B cell (primary cell): ENCODE data around the gene CREB3L1. TPM values are rescaled to one million over a fixed set of nuclear protein-coding genes. Genes with fewer than 3 reads are reported as not detected.

Experiments
- ATAC-seq: fragments of 200-7000 bp; cut with Tn5 transposase; one replicate; pipeline ENCODE4 v1.10.0; 2021; ENCODE audit warnings: low read depth, mild to moderate bottlenecking, moderate number of reproducible peaks, moderate library complexity
- CTCF ChIA-PET: fragments of 350-600 bp; sonication (Branson Sonifier 250); formaldehyde crosslinking; loops from one replicate; lab custom pipeline; 2021; ENCODE audit warnings: antibody characterized with exemption, inconsistent platforms; lab: Charles Lee
- POLR2A ChIA-PET: fragments of 350-600 bp; sonication (Branson Sonifier 250); formaldehyde crosslinking; loops from one replicate; lab custom pipeline; 2021; ENCODE audit warnings: antibody characterized with exemption; lab: Charles Lee
- DNase-seq: peaks from one replicate; pipeline ENCODE4 v3.0.0; 2013
- H2AFZ ChIP-seq: 2 replicates; pipeline ENCODE4 v1.6.1; 2012; ENCODE audit warnings: mild to moderate bottlenecking, low read depth, low read length; ENCODE audit not compliant: insufficient read depth, poor library complexity, severe bottlenecking
- H3K27ac ChIP-seq, 2 donors: 1 replicate in 1 of 2; 2 replicates in 1 of 2; pipeline ENCODE4 v1.5.1; 2012 to 2013; ENCODE audit warnings: low read length in 2 of 2, mild to moderate bottlenecking in 2 of 2, moderate library complexity in 1 of 2
- H3K27me3 ChIP-seq, 4 experiments: fragments of 200-600 bp in 1 of 4; sonication (generic) in 1 of 4; replicated peaks in 1 of 4; 1 replicate in 2 of 4; 2 replicates in 2 of 4; pipeline versions ENCODE4 v1.6.1 to v1.7.0; 2013 to 2016; ENCODE audit warnings: low read length in 3 of 4, mild to moderate bottlenecking in 2 of 4, mixed read lengths in 1 of 4, moderate library complexity in 1 of 4; ENCODE audit not compliant: insufficient read depth in 4 of 4, control insufficient read depth in 3 of 4; ENCODE audit errors: control extremely low read depth in 1 of 4
- H3K36me3 ChIP-seq, 2 experiments: replicated peaks in 1 of 2; 1 replicate in 1 of 2; 2 replicates in 1 of 2; pipeline versions ENCODE4 v1.6.1 to v1.7.1; 2013; ENCODE audit warnings: low read length in 1 of 2; ENCODE audit not compliant: insufficient read depth in 2 of 2, control insufficient read depth in 1 of 2; ENCODE audit errors: control extremely low read depth in 1 of 2, extremely low read depth in 1 of 2
- H3K4me1 ChIP-seq, 2 donors: fragments of 200-600 bp in 1 of 2; sonication (generic) in 1 of 2; 1 replicate in 1 of 2; 2 replicates in 1 of 2; pipeline versions ENCODE4 v1.5.1 to v1.6.1; 2013 to 2017; ENCODE audit warnings: low read length in 2 of 2; ENCODE audit not compliant: control insufficient read depth in 2 of 2, insufficient read depth in 2 of 2
- H3K4me2 ChIP-seq: replicated peaks from 2 replicates; pipeline ENCODE3; 2012; ENCODE audit warnings: mild to moderate bottlenecking, low read depth, low read length; ENCODE audit not compliant: poor library complexity, severe bottlenecking
- H3K4me3 ChIP-seq, 5 experiments: fragments of 200-600 bp in 1 of 5; sonication (generic) in 1 of 5; 1 replicate in 3 of 5; 2 replicates in 2 of 5; pipeline versions ENCODE4 v1.5.1 to v1.7.0; 2011 to 2016; ENCODE audit warnings: low read length in 4 of 5, mild to moderate bottlenecking in 4 of 5, low read depth in 2 of 5, control low read depth in 1 of 5, moderate library complexity in 1 of 5; ENCODE audit not compliant: insufficient read depth in 1 of 5; ENCODE audit errors: control extremely low read depth in 1 of 5, extremely low read depth in 1 of 5
- H3K79me2 ChIP-seq: fragments of 200-600 bp; sonication (generic); one replicate; pipeline ENCODE4 v1.6.0; 2016; ENCODE audit warnings: low read length; ENCODE audit not compliant: control insufficient read depth, insufficient read depth
- H3K9ac ChIP-seq: fragments of 200-600 bp; sonication (generic); 2 replicates; pipeline ENCODE4 v1.6.1; 2017; ENCODE audit warnings: mild to moderate bottlenecking, low read length, moderate library complexity
- H3K9me3 ChIP-seq, 3 donors: one replicate each; pipeline versions ENCODE4 v1.6.1 to v1.7.1; 2013; ENCODE audit warnings: low read length in 2 of 3; ENCODE audit not compliant: control insufficient read depth in 2 of 3, insufficient read depth in 1 of 3; ENCODE audit errors: control extremely low read depth in 1 of 3
- H4K20me1 ChIP-seq: 2 replicates; pipeline ENCODE4 v1.6.0; 2012; ENCODE audit warnings: mild to moderate bottlenecking, low read length; ENCODE audit not compliant: insufficient read depth, control insufficient read depth, poor library complexity, severe bottlenecking
- H3K27ac Mint-ChIP-seq: one replicate; pipeline ENCODE4 v1.8.0; 2021; ENCODE audit warnings: mixed read lengths
- H3K27me3 Mint-ChIP-seq: one replicate; pipeline ENCODE4 v1.8.0; 2021; ENCODE audit warnings: mixed read lengths
- H3K4me1 Mint-ChIP-seq: one replicate; pipeline ENCODE4 v1.8.0; 2021; ENCODE audit warnings: mixed read lengths
- H3K4me3 Mint-ChIP-seq: one replicate; pipeline ENCODE4 v1.8.0; 2021; ENCODE audit warnings: mixed read lengths
- H3K9me3 Mint-ChIP-seq: one replicate; pipeline ENCODE4 v1.8.0; 2022; ENCODE audit warnings: mixed read lengths; ENCODE audit not compliant: insufficient read depth
- EZH2 ChIP-seq: IDR thresholded peaks from 2 replicates; pipeline ENCODE4 v1.6.1; 2012; ENCODE audit warnings: borderline replicate concordance, low read depth, mild to moderate bottlenecking, moderate library complexity, low read length; ENCODE audit not compliant: insufficient read depth, poor library complexity, severe bottlenecking
- WGBS: methylation state at CpG from one replicate; pipeline ENCODE4 v1.1.5; 2013; ENCODE audit warnings: missing lambda C conversion rate; ENCODE audit not compliant: insufficient coverage; 5-methylcytosine and 5-hydroxymethylcytosine counted together
- intact Hi-C: fragments of 100-400 bp; cut with micrococcal nuclease; formaldehyde crosslinking; loops from one replicate; pipeline ENCODE4 v1.10.0; 2022
- polyA plus RNA-seq: library from polyadenylated mRNA; depleted of rRNA; stranded (reverse); fragments of >200 nt; gene quantifications from 2 replicates; pipeline ENCODE4 v1.2.3, GENCODE V29; 2012
- total RNA-seq, 2 donors: library from RNA; stranded (reverse); fragments of 120-200 nt in 1 of 2; gene quantifications; 1 replicate in 1 of 2; 2 replicates in 1 of 2; pipeline versions ENCODE4 v1.2.3 to v1.2.4, GENCODE V29; 2013 to 2022
- TF ChIP-seq, protein P1 (sequence below): fragments of 200-600 bp; IDR thresholded peaks from one replicate; pipeline ENCODE4 v1.8.0; 2022; ENCODE audit warnings: antibody characterized with exemption, mild to moderate bottlenecking

Gene CREB3L1
- total and polyA plus RNA-seq, 2 donors (not counting 1 experiment from before 2014, with no cell fraction given), result not detected

DNA sequence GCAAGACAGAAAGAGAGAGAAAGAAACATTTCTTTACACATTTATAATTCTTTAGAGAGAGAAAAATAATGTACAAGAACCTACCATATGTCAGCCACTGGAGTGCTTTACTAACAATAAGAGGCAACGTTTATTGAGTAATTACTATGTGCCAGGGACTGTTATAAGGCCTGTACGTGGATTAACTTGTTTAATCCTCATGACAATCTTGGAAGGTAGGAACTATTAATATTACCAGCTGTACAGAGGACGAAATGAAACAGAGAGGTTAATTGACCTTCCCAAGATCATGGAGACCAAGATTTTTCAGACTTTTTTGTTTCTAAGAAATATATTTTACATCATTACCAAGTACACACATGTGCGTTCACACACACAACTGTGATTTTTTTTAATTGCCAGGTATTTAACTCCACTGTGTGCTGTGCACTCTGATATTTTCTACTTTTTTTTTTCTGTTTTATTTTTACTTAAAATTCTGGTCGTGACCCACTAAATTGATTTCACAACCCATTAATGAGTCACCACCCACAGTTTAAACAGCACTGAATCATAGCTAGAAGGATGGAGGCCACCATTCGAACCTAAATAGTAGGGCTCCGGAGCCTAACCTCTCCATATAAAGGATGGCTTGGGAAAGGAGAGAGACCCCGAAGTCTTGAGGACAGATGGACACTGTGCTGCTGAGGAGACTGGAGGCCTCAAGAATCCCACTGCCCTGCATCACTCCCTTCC, 21.4 kb downstream of the CREB3L1 start:
- CTCF ChIA-PET, result no interaction called here
- POLR2A ChIA-PET, result no interaction called here
- Histone ChIP-seq H3K4me1 (peaks cover 15 to 25% of the 10 kb centered on the region in 2 donors), H4K20me1 (no peaks in the 10 kb centered on the region), H3K27ac (no peak overlapping the region), H3K9me3 (peaks cover 0 to 16% (median 0%) of the 10 kb centered on the region in 3 donors), H3K4me3 (no peak overlapping the region), H3K9ac (no peak overlapping the region), H3K4me2 (no peak overlapping the region), H3K27me3 (peaks cover 0 to 44% (median 22%) of the 10 kb centered on the region in 4 experiments), H3K36me3 (no peaks in the 10 kb centered on the region), H3K79me2 (no peaks in the 10 kb centered on the region), H2AFZ (no peak overlapping the region)
- H3K9me3 Mint-ChIP-seq, result no peaks in the 10 kb centered on the region
- no CpG with 5 or more reads among the region's 8 CpGs for WGBS
- intact Hi-C loops, result no loop called here
- H3K27me3 Mint-ChIP-seq, result peaks cover 39% of the 10 kb centered on the region
- no peak overlapping the region for H3K4me3 Mint-ChIP-seq
- DNase-seq (no peak), ATAC-seq (no peak)
- TF ChIP-seq, protein P1, sequence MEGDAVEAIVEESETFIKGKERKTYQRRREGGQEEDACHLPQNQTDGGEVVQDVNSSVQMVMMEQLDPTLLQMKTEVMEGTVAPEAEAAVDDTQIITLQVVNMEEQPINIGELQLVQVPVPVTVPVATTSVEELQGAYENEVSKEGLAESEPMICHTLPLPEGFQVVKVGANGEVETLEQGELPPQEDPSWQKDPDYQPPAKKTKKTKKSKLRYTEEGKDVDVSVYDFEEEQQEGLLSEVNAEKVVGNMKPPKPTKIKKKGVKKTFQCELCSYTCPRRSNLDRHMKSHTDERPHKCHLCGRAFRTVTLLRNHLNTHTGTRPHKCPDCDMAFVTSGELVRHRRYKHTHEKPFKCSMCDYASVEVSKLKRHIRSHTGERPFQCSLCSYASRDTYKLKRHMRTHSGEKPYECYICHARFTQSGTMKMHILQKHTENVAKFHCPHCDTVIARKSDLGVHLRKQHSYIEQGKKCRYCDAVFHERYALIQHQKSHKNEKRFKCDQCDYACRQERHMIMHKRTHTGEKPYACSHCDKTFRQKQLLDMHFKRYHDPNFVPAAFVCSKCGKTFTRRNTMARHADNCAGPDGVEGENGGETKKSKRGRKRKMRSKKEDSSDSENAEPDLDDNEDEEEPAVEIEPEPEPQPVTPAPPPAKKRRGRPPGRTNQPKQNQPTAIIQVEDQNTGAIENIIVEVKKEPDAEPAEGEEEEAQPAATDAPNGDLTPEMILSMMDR, result no peak
- TF ChIP-seq EZH2, result no peak
- H3K27ac Mint-ChIP-seq, result no peak overlapping the region
- H3K4me1 Mint-ChIP-seq, result peaks cover 14% of the 10 kb centered on the region

- H3K27ac Mint-ChIP-seq, result no peak overlapping the region
- H4K20me1 ChIP-seq, result no peaks in the 10 kb centered on the region
- no peak for TF ChIP-seq EZH2
- TF ChIP-seq, protein P1, result no peak
- no peak overlapping the region for H3K4me3 ChIP-seq
- no peaks in the 10 kb centered on the region for H3K79me2 ChIP-seq
- ChIA-PET POLR2A (no interaction called here), CTCF (no interaction called here)
- ATAC-seq, result no peak
- H3K4me2 ChIP-seq, result no peak overlapping the region
- no peak for DNase-seq
- no peaks in the 10 kb centered on the region for H3K36me3 ChIP-seq
- no peak overlapping the region for H3K4me3 Mint-ChIP-seq
- peaks cover 0 to 16% (median 0%) of the 10 kb centered on the region in 3 donors for H3K9me3 ChIP-seq
- H3K27me3 ChIP-seq, result peaks cover 0 to 43% (median 22%) of the 10 kb centered on the region in 4 experiments
- no peak overlapping the region for H2AFZ ChIP-seq
- H3K4me1 ChIP-seq, result peaks cover 15 to 25% of the 10 kb centered on the region in 2 donors
- intact Hi-C loops, result no loop called here
- H3K27me3 Mint-ChIP-seq, result peaks cover 35% of the 10 kb centered on the region
- H3K9me3 Mint-ChIP-seq, result no peaks in the 10 kb centered on the region
- H3K27ac ChIP-seq, result no peak overlapping the region
- H3K9ac ChIP-seq, result no peak overlapping the region
- 88% methylated on average over 5 of the region's 5 CpGs for WGBS
- H3K4me1 Mint-ChIP-seq, result peaks cover 14% of the 10 kb centered on the region
Measured at GRCh38 chr11:46299451-46299961, 22.0 kb downstream of the CREB3L1 start.
